Suprapubic skin (tissue), 4 donors: Measurements from ENCODE around the gene C1orf74. TPM values are rescaled to one million over a fixed set of nuclear protein-coding genes. Genes with fewer than 3 reads are reported as not detected.

Source experiments
- DNase-seq, 2 donors: peaks; one replicate each; pipeline ENCODE4 v3.0.0-alpha.2; 2019; ENCODE audit warnings: low spot score in 2 of 2
- H3K27ac ChIP-seq: fragments of 200-600 bp; sonication (generic); one replicate; pipeline ENCODE4 v1.5.1; 2019
- H3K27me3 ChIP-seq: fragments of 200-600 bp; sonication (generic); one replicate; pipeline ENCODE4 v1.5.1; 2019
- H3K36me3 ChIP-seq: fragments of 200-600 bp; sonication (generic); one replicate; pipeline ENCODE4 v1.5.1; 2019
- H3K4me1 ChIP-seq: fragments of 200-600 bp; sonication (generic); one replicate; pipeline ENCODE4 v1.5.1; 2019
- H3K4me3 ChIP-seq: fragments of 200-600 bp; sonication (generic); one replicate; pipeline ENCODE4 v1.5.1; 2019; ENCODE audit warnings: mild to moderate bottlenecking
- H3K9me3 ChIP-seq: fragments of 200-600 bp; sonication (generic); one replicate; pipeline ENCODE4 v1.5.1; 2019
- EP300 ChIP-seq: sonication (generic); formaldehyde crosslinking; IDR thresholded peaks from one replicate; pipeline ENCODE4 v1.6.1; 2017; ENCODE audit warnings: antibody characterized with exemption
- POLR2A ChIP-seq, 2 donors: fragments of 450-650 bp; IDR thresholded peaks; one replicate each; pipeline ENCODE4 v1.6.1; 2017; ENCODE audit warnings: antibody characterized with exemption in 2 of 2, mild to moderate bottlenecking in 2 of 2, moderate library complexity in 2 of 2
- POLR2AphosphoS5 ChIP-seq, 3 donors: sonication (generic); formaldehyde crosslinking; IDR thresholded peaks; one replicate each; pipeline ENCODE4 v1.6.1; 2017; ENCODE audit warnings: antibody characterized with exemption in 3 of 3
- WGBS: methylation state at CpG from one replicate; pipeline ENCODE4 v1.1.5; 2018; 5-methylcytosine and 5-hydroxymethylcytosine counted together
- total RNA-seq, 4 donors: library from RNA; depleted of rRNA; stranded (reverse); fragments of >200 nt; gene quantifications; one replicate each; pipeline ENCODE4 v1.1.0, GENCODE V29; 2016
- TF ChIP-seq, protein P1 (sequence below), 2 donors: fragments of 200-600 bp in 1 of 2; fragments of 450-650 bp in 1 of 2; sonication (generic) in 1 of 2; IDR thresholded peaks; one replicate each; pipeline ENCODE4 v1.5.1; 2016 to 2019; ENCODE audit warnings: antibody characterized with exemption in 2 of 2, mild to moderate bottlenecking in 1 of 2, moderate library complexity in 1 of 2

C1orf74 gene
- total RNA-seq, 4 donors from 2014 or later: 10.1 to 18.1 (median 15.1) TPM

- TF ChIP-seq POLR2A (IDR thresholded peaks at IDR 0.05): no peak
- TF ChIP-seq, protein P1, sequence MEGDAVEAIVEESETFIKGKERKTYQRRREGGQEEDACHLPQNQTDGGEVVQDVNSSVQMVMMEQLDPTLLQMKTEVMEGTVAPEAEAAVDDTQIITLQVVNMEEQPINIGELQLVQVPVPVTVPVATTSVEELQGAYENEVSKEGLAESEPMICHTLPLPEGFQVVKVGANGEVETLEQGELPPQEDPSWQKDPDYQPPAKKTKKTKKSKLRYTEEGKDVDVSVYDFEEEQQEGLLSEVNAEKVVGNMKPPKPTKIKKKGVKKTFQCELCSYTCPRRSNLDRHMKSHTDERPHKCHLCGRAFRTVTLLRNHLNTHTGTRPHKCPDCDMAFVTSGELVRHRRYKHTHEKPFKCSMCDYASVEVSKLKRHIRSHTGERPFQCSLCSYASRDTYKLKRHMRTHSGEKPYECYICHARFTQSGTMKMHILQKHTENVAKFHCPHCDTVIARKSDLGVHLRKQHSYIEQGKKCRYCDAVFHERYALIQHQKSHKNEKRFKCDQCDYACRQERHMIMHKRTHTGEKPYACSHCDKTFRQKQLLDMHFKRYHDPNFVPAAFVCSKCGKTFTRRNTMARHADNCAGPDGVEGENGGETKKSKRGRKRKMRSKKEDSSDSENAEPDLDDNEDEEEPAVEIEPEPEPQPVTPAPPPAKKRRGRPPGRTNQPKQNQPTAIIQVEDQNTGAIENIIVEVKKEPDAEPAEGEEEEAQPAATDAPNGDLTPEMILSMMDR (IDR thresholded peaks at IDR 0.05): no peak
- TF ChIP-seq EP300: no peak
- TF ChIP-seq POLR2AphosphoS5 (IDR thresholded peaks at IDR 0.05): no peak
- 63% methylated on average over 2 of the region's 2 CpGs for WGBS
- DNase-seq: no peak
- H3K4me3 ChIP-seq: no peak overlapping the region
- no peaks in the 10 kb centered on the region for H3K36me3 ChIP-seq
- H3K9me3 ChIP-seq: no peaks in the 10 kb centered on the region
- H3K4me1 ChIP-seq: peaks cover 12% of the 10 kb centered on the region
- no peak overlapping the region for H3K27ac ChIP-seq
- H3K27me3 ChIP-seq: no peaks in the 10 kb centered on the region
These were observed 35.2 kb downstream of the C1orf74 start for GRCh38 chr1:209749205-209749604.

GRCh38 chr1:209748620-209749019 is 35.7 kb downstream of the C1orf74 start:
- Histone ChIP-seq H3K9me3 (no peaks in the 10 kb centered on the region), H3K4me1 (peaks cover 12% of the 10 kb centered on the region), H3K4me3 (no peak overlapping the region), H3K27me3 (no peaks in the 10 kb centered on the region), H3K27ac (no peak overlapping the region), H3K36me3 (no peaks in the 10 kb centered on the region)
- TF ChIP-seq, protein P1 (IDR thresholded peaks at IDR 0.05): no peak
- no peak for TF ChIP-seq POLR2A (IDR thresholded peaks at IDR 0.05)
- TF ChIP-seq POLR2AphosphoS5 (IDR thresholded peaks at IDR 0.05): no peak
- no peak for TF ChIP-seq EP300
- no peak for DNase-seq
- WGBS: 76% methylated on average over 4 of the region's 4 CpGs

DNA sequence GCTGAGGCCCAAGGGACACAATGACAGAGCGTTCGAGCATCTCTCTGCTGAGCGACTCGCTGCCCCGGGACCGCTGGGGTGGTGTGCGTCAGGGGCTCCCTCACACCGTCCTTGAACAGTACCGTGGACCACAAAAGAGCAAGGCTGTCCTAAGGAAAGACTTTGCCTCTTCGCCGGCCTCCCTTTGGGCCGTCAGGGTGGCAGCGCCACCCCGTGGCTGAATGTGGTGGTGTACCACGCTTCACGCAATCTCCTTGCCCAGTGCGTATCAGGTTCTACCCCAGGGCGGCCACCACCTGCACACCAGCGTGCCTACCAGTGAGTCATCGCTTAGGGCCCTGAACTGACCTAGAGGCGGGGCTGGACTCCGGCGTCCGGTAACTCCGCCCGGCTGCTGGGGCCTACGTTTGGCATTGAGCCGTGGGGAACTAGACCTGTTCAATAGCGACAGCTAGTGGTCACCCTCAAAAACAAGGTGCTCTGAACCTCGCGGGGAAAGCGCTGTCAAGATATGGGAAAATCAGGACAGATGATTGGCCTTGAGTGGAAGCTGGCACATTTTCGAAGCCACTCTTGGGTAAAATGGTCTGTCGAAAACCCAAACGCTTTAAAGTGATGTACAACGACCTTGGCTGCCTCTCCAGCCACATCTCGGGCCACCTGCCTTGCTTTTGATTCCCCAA is 36.6 kb downstream of the C1orf74 start:
- Histone ChIP-seq H3K4me3 (peak overlapping the region; percentile 29), H3K27ac (no peak overlapping the region), H3K9me3 (no peaks in the 10 kb centered on the region), H3K36me3 (no peaks in the 10 kb centered on the region), H3K27me3 (no peaks in the 10 kb centered on the region), H3K4me1 (peaks cover 12% of the 10 kb centered on the region)
- TF ChIP-seq POLR2AphosphoS5 (IDR thresholded peaks at IDR 0.05) (peak in 1 of 3 donors; percentile 51), POLR2A (IDR thresholded peaks at IDR 0.05) (no peak), EP300 (no peak)
- TF ChIP-seq, protein P1 (IDR thresholded peaks at IDR 0.05): peak; percentile 88 to 94
- peak; percentile 94 to 95 for DNase-seq
- 20% methylated on average over 27 of the region's 37 CpGs for WGBS

GRCh38 chr1:209746451-209747165 is 37.8 kb downstream of the C1orf74 start:
- Histone ChIP-seq H3K27me3 (no peaks in the 10 kb centered on the region), H3K4me1 (peaks cover 12% of the 10 kb centered on the region), H3K36me3 (no peaks in the 10 kb centered on the region), H3K27ac (no peak overlapping the region), H3K9me3 (no peaks in the 10 kb centered on the region), H3K4me3 (no peak overlapping the region)
- no peak for DNase-seq
- WGBS: 83% methylated on average over 4 of the region's 4 CpGs
- TF ChIP-seq, protein P1 (IDR thresholded peaks at IDR 0.05): no peak
- no peak for TF ChIP-seq POLR2A (IDR thresholded peaks at IDR 0.05)
- TF ChIP-seq POLR2AphosphoS5 (IDR thresholded peaks at IDR 0.05): no peak
- TF ChIP-seq EP300: no peak

DNA sequence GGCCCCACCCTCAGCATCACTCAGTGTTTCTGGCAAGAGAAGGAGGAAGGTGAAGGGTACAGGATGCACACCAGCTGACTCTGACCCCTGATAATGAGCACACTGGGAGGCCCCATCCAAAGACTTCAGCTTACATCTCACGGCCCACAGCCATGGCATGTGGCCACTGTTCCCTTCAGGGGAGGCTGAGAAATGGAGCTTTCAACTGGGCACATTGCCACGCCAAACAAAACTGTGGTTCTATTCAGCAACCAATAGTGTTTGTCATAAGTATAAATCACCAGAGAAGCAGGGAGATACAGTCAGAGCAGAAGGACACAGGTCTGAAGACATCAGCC is 41.2 kb downstream of the C1orf74 start:
- no peaks in the 10 kb centered on the region for H3K36me3 ChIP-seq
- peaks cover 12% of the 10 kb centered on the region for H3K4me1 ChIP-seq
- no peaks in the 10 kb centered on the region for H3K27me3 ChIP-seq
- TF ChIP-seq EP300 (no peak), POLR2AphosphoS5 (IDR thresholded peaks at IDR 0.05) (no peak), POLR2A (IDR thresholded peaks at IDR 0.05) (no peak)
- TF ChIP-seq, protein P1 (IDR thresholded peaks at IDR 0.05): no peak
- H3K9me3 ChIP-seq: no peaks in the 10 kb centered on the region
- WGBS: 52% methylated on average over 2 of the region's 2 CpGs
- H3K4me3 ChIP-seq: no peak overlapping the region
- peak overlapping the region; percentile 31 for H3K27ac ChIP-seq
- no peak for DNase-seq
